HEK293 (cell line): ENCODE data around the gene RHPN2.

Experiments
- CTCF ChIA-PET: fragments of 350-600 bp; formaldehyde crosslinking; extraction: SDS; loops from one replicate; lab custom pipeline; 2021; ENCODE audit warnings: antibody characterized with exemption; lab: Yijun Ruan, JAX
- POLR2A ChIA-PET: fragments of 300-600 bp; formaldehyde crosslinking; extraction: SDS; loops from one replicate; lab custom pipeline; 2020; ENCODE audit warnings: antibody characterized with exemption, inconsistent platforms; lab: Yijun Ruan, JAX
- H3K27ac ChIP-seq: fragments of 200-500 bp; sonication (Bioruptor generic); 2 replicates; pipeline ENCODE4 v1.5.1; 2014; ENCODE audit warnings: low read depth, low read length, control low read depth, inconsistent platforms; ENCODE audit errors: extremely low read depth
- H3K36me3 ChIP-seq, 2 experiments: fragments of 200-500 bp in 1 of 2; sonication (Bioruptor generic) in 1 of 2; 1 replicate in 1 of 2; 2 replicates in 1 of 2; pipeline ENCODE4 v1.5.1; 2014 to 2017; ENCODE audit warnings: inconsistent platforms in 2 of 2, low read length in 2 of 2; ENCODE audit not compliant: control insufficient read depth in 2 of 2, insufficient read depth in 1 of 2
- H3K4me1 ChIP-seq: fragments of 200-500 bp; sonication (Bioruptor generic); 2 replicates; pipeline ENCODE4 v1.5.1; 2014; ENCODE audit warnings: mild to moderate bottlenecking, low read length, inconsistent platforms; ENCODE audit not compliant: control insufficient read depth, insufficient read depth
- H3K4me3 ChIP-seq: 2 replicates; pipeline ENCODE4 v1.5.1; 2011; ENCODE audit warnings: low read depth, mild to moderate bottlenecking, control low read depth, low read length, moderate library complexity
- H3K9me3 ChIP-seq: fragments of 200-500 bp; sonication (Bioruptor generic); 2 replicates; pipeline ENCODE4 v1.5.1; 2014; ENCODE audit warnings: low read depth, low read length, inconsistent platforms; ENCODE audit not compliant: control insufficient read depth, insufficient read depth
- GLIS2 ChIP-seq: fragments of 450-650 bp; formaldehyde crosslinking; IDR thresholded peaks from 2 replicates; pipeline ENCODE4 v1.5.1; 2016; ENCODE audit warnings: missing biosample characterization, missing genetic modification characterization
- HOXA7 ChIP-seq: sonication (generic); formaldehyde crosslinking; IDR thresholded peaks from 2 replicates; pipeline ENCODE4 v1.8.1; 2022; ENCODE audit warnings: missing genetic modification reagents, borderline replicate concordance
- KLF1 ChIP-seq: fragments of 450-650 bp; formaldehyde crosslinking; IDR thresholded peaks from 2 replicates; pipeline ENCODE4 v1.5.1; 2016; ENCODE audit warnings: missing biosample characterization, missing genetic modification characterization
- KLF8 ChIP-seq: fragments of 450-650 bp; formaldehyde crosslinking; IDR thresholded peaks from 2 replicates; pipeline ENCODE4 v1.5.1; 2016; ENCODE audit warnings: missing biosample characterization, missing genetic modification characterization
- KLF9 ChIP-seq: fragments of 450-650 bp; formaldehyde crosslinking; IDR thresholded peaks from 2 replicates; pipeline ENCODE4 v1.5.1; 2016; ENCODE audit warnings: missing biosample characterization, missing genetic modification characterization, low read depth
- REPIN1 ChIP-seq: fragments of 450-650 bp; formaldehyde crosslinking; IDR thresholded peaks from 2 replicates; pipeline ENCODE4 v1.5.1; 2017; ENCODE audit warnings: missing biosample characterization, missing genetic modification characterization, low read depth
- SP3 ChIP-seq: fragments of 450-650 bp; formaldehyde crosslinking; IDR thresholded peaks from 2 replicates; pipeline ENCODE4 v1.5.1; 2016; ENCODE audit warnings: missing biosample characterization, missing genetic modification characterization
- SP7 ChIP-seq: fragments of 450-650 bp; formaldehyde crosslinking; IDR thresholded peaks from 2 replicates; pipeline ENCODE4 v1.5.1; 2016; ENCODE audit warnings: missing biosample characterization, missing genetic modification characterization
- YY1 ChIP-seq: fragments of 450-650 bp; formaldehyde crosslinking; IDR thresholded peaks from 2 replicates; pipeline ENCODE4 v1.5.1; 2018; ENCODE audit warnings: missing biosample characterization, missing genetic modification characterization
- ZBTB8A ChIP-seq: fragments of 450-650 bp; formaldehyde crosslinking; IDR thresholded peaks from 2 replicates; pipeline ENCODE4 v1.5.1; 2016; ENCODE audit warnings: missing biosample characterization, missing genetic modification characterization
- ZNF10 ChIP-seq: fragments of 450-650 bp; formaldehyde crosslinking; IDR thresholded peaks from 2 replicates; pipeline ENCODE4 v1.5.1; 2017; ENCODE audit warnings: missing biosample characterization, missing genetic modification characterization
- ZNF175 ChIP-seq: fragments of 450-650 bp; formaldehyde crosslinking; IDR thresholded peaks from 2 replicates; pipeline ENCODE4 v1.5.1; 2016; ENCODE audit warnings: missing biosample characterization, missing genetic modification characterization
- ZNF292 ChIP-seq: fragments of 450-650 bp; formaldehyde crosslinking; IDR thresholded peaks from 2 replicates; pipeline ENCODE4 v1.5.1; 2016; ENCODE audit warnings: low read depth, missing biosample characterization, missing genetic modification characterization, borderline replicate concordance
- ZNF394 ChIP-seq: fragments of 450-650 bp; formaldehyde crosslinking; IDR thresholded peaks from 2 replicates; pipeline ENCODE4 v1.5.1; 2016; ENCODE audit warnings: missing biosample characterization, missing genetic modification characterization, mild to moderate bottlenecking, moderate library complexity, borderline replicate concordance
- ZNF785 ChIP-seq: fragments of 450-650 bp; formaldehyde crosslinking; IDR thresholded peaks from 2 replicates; pipeline ENCODE4 v1.5.1; 2016; ENCODE audit warnings: missing biosample characterization, missing genetic modification characterization
- ZNF837 ChIP-seq: fragments of 450-650 bp; formaldehyde crosslinking; IDR thresholded peaks from 2 replicates; pipeline ENCODE4 v1.5.1; 2016; ENCODE audit warnings: missing biosample characterization, missing genetic modification characterization
- TF ChIP-seq, protein P1 (sequence below): fragments of 450-650 bp; formaldehyde crosslinking; IDR thresholded peaks from 2 replicates; pipeline ENCODE4 v1.5.1; 2016; ENCODE audit warnings: missing biosample characterization, missing genetic modification characterization
- TF ChIP-seq, protein P2 (sequence below): fragments of 450-650 bp; formaldehyde crosslinking; IDR thresholded peaks from 2 replicates; pipeline ENCODE4 v1.5.1; 2016; ENCODE audit warnings: missing biosample characterization, missing genetic modification characterization
- TF ChIP-seq, protein P3 (sequence below): fragments of 450-650 bp; formaldehyde crosslinking; IDR thresholded peaks from 2 replicates; pipeline ENCODE4 v1.5.1; 2017; ENCODE audit warnings: missing biosample characterization, mild to moderate bottlenecking, missing genetic modification characterization, moderate library complexity
- TF ChIP-seq, protein P4 (sequence below): fragments of 450-650 bp; formaldehyde crosslinking; IDR thresholded peaks from 2 replicates; pipeline ENCODE4 v1.5.1; 2017; ENCODE audit warnings: missing biosample characterization, missing genetic modification characterization
- TF ChIP-seq, protein P5 (sequence below): fragments of 450-650 bp; formaldehyde crosslinking; conservative IDR thresholded peaks from 2 replicates; pipeline ENCODE4 v1.5.1; 2016; ENCODE audit warnings: low read depth, missing biosample characterization, missing genetic modification characterization
- TF ChIP-seq, protein P6 (sequence below): fragments of 450-650 bp; formaldehyde crosslinking; optimal IDR thresholded peaks from 2 replicates; pipeline ENCODE3; 2016; ENCODE audit warnings: missing biosample characterization, mild to moderate bottlenecking, missing genetic modification characterization

Gene RHPN2

DNA sequence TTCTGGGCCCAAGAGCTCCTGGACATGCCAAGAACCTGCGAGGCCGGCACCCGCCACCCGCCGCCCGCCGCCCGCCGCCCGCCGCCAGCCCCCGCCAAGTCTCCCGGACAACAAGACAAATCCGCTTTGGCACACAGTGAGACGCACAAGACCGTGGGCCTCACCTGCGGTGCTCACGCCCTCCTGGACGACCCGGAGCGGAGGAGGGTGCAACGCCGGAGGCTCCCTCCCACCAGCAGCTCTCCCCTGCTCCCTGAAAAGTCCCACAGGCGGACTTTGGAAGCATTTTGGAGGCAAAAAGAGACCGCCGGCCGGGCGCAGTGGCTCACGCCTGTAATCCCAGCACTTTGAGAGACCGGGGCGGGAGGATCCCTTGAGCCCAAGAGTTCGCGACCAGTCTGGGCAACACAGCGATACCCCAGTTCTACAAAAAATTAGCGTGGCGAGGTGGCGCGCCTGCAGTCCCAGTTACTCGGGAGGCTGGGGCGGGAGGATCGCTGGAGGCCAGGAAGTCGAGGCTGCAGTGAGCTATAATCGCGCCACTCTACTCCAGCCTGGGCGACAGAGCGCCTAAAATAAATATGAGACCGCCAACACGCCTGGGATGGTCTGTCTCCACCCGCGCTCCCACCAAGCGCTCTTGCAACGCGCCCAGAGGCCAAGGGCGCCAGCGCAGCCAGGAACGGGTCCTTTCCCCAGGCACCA, 783 bp downstream of the RHPN2 start:
- H3K9me3 ChIP-seq: no peaks in the 10 kb centered on the region
- CTCF ChIA-PET: interaction anchor here (0.7 to 1.4 kb wide), 4 partner anchors 10 to 22 kb away, joined by 3 to 8 read pairs (median 3); no protein-coding TSS in a partner anchor
- H3K4me1 ChIP-seq: peaks cover 16% of the 10 kb centered on the region
- peaks cover 0 to 4% of the 10 kb centered on the region in 2 experiments; a peak in 1 of 3 replicates for H3K36me3 ChIP-seq
- POLR2A ChIA-PET: interaction anchor here (0.6 to 2.6 kb wide), 7 partner anchors 8 to 92 kb away, joined by 3 to 26 read pairs (median 7); partner anchors contain the start of genes CEP89 and FAAP24
- peak overlapping the region; percentile 45 for H3K4me3 ChIP-seq
- H3K27ac ChIP-seq: peak overlapping the region; percentile 70; the same call in 1 of the 2 replicates
- TF ChIP-seq, protein P1, sequence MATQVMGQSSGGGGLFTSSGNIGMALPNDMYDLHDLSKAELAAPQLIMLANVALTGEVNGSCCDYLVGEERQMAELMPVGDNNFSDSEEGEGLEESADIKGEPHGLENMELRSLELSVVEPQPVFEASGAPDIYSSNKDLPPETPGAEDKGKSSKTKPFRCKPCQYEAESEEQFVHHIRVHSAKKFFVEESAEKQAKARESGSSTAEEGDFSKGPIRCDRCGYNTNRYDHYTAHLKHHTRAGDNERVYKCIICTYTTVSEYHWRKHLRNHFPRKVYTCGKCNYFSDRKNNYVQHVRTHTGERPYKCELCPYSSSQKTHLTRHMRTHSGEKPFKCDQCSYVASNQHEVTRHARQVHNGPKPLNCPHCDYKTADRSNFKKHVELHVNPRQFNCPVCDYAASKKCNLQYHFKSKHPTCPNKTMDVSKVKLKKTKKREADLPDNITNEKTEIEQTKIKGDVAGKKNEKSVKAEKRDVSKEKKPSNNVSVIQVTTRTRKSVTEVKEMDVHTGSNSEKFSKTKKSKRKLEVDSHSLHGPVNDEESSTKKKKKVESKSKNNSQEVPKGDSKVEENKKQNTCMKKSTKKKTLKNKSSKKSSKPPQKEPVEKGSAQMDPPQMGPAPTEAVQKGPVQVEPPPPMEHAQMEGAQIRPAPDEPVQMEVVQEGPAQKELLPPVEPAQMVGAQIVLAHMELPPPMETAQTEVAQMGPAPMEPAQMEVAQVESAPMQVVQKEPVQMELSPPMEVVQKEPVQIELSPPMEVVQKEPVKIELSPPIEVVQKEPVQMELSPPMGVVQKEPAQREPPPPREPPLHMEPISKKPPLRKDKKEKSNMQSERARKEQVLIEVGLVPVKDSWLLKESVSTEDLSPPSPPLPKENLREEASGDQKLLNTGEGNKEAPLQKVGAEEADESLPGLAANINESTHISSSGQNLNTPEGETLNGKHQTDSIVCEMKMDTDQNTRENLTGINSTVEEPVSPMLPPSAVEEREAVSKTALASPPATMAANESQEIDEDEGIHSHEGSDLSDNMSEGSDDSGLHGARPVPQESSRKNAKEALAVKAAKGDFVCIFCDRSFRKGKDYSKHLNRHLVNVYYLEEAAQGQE: no peak
- peak; percentile 53 for TF ChIP-seq GLIS2 (tag by site-specific recombination)
- 0 out of 2 replicates have a peak, but pooled peaks have one; percentile 41 for TF ChIP-seq ZNF10
- TF ChIP-seq, protein P2, sequence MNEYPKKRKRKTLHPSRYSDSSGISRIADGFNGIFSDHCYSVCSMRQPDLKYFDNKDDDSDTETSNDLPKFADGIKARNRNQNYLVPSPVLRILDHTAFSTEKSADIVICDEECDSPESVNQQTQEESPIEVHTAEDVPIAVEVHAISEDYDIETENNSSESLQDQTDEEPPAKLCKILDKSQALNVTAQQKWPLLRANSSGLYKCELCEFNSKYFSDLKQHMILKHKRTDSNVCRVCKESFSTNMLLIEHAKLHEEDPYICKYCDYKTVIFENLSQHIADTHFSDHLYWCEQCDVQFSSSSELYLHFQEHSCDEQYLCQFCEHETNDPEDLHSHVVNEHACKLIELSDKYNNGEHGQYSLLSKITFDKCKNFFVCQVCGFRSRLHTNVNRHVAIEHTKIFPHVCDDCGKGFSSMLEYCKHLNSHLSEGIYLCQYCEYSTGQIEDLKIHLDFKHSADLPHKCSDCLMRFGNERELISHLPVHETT: peak; percentile 41; the same call in 1 of the 2 replicates
- TF ChIP-seq ZNF837 (tag by site-specific recombination): no peak
- TF ChIP-seq, protein P3, sequence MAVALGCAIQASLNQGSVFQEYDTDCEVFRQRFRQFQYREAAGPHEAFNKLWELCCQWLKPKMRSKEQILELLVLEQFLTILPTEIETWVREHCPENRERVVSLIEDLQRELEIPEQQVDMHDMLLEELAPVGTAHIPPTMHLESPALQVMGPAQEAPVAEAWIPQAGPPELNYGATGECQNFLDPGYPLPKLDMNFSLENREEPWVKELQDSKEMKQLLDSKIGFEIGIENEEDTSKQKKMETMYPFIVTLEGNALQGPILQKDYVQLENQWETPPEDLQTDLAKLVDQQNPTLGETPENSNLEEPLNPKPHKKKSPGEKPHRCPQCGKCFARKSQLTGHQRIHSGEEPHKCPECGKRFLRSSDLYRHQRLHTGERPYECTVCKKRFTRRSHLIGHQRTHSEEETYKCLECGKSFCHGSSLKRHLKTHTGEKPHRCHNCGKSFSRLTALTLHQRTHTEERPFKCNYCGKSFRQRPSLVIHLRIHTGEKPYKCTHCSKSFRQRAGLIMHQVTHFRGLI (tag by site-specific recombination): 0 out of 2 replicates have a peak, but pooled peaks have one; percentile 46
- peak; percentile 93 for TF ChIP-seq ZBTB8A (tag by site-specific recombination)
- no peak for TF ChIP-seq ZNF292
- TF ChIP-seq ZNF394: peak; percentile 33; the same call in 1 of the 2 replicates
- no peak for TF ChIP-seq HOXA7
- peak; percentile 43 for TF ChIP-seq KLF9
- TF ChIP-seq SP3 (tag by site-specific recombination): 0 out of 2 replicates have a peak, but pooled peaks have one; percentile 13
- peak; percentile 46; the same call in 1 of the 2 replicates for TF ChIP-seq KLF1 (tag by site-specific recombination)
- TF ChIP-seq, protein P4, sequence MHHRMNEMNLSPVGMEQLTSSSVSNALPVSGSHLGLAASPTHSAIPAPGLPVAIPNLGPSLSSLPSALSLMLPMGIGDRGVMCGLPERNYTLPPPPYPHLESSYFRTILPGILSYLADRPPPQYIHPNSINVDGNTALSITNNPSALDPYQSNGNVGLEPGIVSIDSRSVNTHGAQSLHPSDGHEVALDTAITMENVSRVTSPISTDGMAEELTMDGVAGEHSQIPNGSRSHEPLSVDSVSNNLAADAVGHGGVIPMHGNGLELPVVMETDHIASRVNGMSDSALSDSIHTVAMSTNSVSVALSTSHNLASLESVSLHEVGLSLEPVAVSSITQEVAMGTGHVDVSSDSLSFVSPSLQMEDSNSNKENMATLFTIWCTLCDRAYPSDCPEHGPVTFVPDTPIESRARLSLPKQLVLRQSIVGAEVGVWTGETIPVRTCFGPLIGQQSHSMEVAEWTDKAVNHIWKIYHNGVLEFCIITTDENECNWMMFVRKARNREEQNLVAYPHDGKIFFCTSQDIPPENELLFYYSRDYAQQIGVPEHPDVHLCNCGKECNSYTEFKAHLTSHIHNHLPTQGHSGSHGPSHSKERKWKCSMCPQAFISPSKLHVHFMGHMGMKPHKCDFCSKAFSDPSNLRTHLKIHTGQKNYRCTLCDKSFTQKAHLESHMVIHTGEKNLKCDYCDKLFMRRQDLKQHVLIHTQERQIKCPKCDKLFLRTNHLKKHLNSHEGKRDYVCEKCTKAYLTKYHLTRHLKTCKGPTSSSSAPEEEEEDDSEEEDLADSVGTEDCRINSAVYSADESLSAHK (tag by site-specific recombination): peak; percentile 46; the same call in 1 of the 2 replicates
- 0 out of 2 replicates have a peak, but pooled peaks have one; percentile 68 for TF ChIP-seq REPIN1 (tag by site-specific recombination)
- TF ChIP-seq KLF8 (tag by site-specific recombination): 0 out of 2 replicates have a peak, but pooled peaks have one; percentile 82
- TF ChIP-seq SP7 (tag by site-specific recombination): peak; percentile 72; the same call in 1 of the 2 replicates
- no peak for TF ChIP-seq YY1 (tag by site-specific recombination)
- TF ChIP-seq, protein P5, sequence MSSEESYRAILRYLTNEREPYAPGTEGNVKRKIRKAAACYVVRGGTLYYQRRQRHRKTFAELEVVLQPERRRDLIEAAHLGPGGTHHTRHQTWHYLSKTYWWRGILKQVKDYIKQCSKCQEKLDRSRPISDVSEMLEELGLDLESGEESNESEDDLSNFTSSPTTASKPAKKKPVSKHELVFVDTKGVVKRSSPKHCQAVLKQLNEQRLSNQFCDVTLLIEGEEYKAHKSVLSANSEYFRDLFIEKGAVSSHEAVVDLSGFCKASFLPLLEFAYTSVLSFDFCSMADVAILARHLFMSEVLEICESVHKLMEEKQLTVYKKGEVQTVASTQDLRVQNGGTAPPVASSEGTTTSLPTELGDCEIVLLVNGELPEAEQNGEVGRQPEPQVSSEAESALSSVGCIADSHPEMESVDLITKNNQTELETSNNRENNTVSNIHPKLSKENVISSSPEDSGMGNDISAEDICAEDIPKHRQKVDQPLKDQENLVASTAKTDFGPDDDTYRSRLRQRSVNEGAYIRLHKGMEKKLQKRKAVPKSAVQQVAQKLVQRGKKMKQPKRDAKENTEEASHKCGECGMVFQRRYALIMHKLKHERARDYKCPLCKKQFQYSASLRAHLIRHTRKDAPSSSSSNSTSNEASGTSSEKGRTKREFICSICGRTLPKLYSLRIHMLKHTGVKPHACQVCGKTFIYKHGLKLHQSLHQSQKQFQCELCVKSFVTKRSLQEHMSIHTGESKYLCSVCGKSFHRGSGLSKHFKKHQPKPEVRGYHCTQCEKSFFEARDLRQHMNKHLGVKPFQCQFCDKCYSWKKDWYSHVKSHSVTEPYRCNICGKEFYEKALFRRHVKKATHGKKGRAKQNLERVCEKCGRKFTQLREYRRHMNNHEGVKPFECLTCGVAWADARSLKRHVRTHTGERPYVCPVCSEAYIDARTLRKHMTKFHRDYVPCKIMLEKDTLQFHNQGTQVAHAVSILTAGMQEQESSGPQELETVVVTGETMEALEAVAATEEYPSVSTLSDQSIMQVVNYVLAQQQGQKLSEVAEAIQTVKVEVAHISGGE (tag by site-specific recombination): peak; percentile 34; the same call in 1 of the 2 replicates
- TF ChIP-seq ZNF785 (tag by site-specific recombination): no peak
- TF ChIP-seq, protein P6, sequence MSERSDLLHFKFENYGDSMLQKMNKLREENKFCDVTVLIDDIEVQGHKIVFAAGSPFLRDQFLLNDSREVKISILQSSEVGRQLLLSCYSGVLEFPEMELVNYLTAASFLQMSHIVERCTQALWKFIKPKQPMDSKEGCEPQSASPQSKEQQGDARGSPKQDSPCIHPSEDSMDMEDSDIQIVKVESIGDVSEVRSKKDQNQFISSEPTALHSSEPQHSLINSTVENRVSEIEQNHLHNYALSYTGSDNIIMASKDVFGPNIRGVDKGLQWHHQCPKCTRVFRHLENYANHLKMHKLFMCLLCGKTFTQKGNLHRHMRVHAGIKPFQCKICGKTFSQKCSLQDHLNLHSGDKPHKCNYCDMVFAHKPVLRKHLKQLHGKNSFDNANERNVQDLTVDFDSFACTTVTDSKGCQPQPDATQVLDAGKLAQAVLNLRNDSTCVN: peak; percentile 66
- no peak for TF ChIP-seq ZNF175 (tag by site-specific recombination)
